T-cell (primary cell): ENCODE measurements around the gene SLC38A10. TPM values are rescaled to one million over a fixed set of nuclear protein-coding genes. Genes with fewer than 3 reads are reported as not detected.

Experiments used
- ATAC-seq, 4 experiments: fragments of 200-7000 bp in 3 of 4; fragments of 150-1000 bp in 1 of 4; cut with Tn5 transposase; replicated peaks in 1 of 4; 1 replicate in 3 of 4; 2 replicates in 1 of 4; pipeline ENCODE4 v1.10.0; 2021; ENCODE audit warnings: moderate library complexity in 3 of 4, mild to moderate bottlenecking in 2 of 4, moderate number of reproducible peaks in 1 of 4
- CTCF ChIA-PET, 2 donors: fragments of 300-600 bp; sonication (Branson Sonifier 250); formaldehyde crosslinking; loops; one replicate each; lab custom pipeline; 2022; ENCODE audit warnings: antibody characterized with exemption in 2 of 2; lab: Charles Lee
- POLR2A ChIA-PET, 2 donors: fragments of 300-600 bp; sonication (Branson Sonifier 250); formaldehyde crosslinking; loops; one replicate each; lab custom pipeline; 2022; ENCODE audit warnings: antibody characterized with exemption in 2 of 2; lab: Charles Lee
- DNase-seq, 35 experiments: peaks; one replicate each; pipeline versions ENCODE4 v3.0.0 to v3.0.0-alpha.2; 2013 to 2023
- H3K27ac ChIP-seq: one replicate; pipeline ENCODE4 v1.5.1; 2013; ENCODE audit warnings: low read length
- H3K27me3 ChIP-seq, 2 experiments: replicated peaks in 1 of 2; 1 replicate in 1 of 2; 2 replicates in 1 of 2; pipeline versions ENCODE4 v1.6.1 to v1.7.0; 2013; ENCODE audit warnings: low read length in 1 of 2, mixed read lengths in 1 of 2; ENCODE audit not compliant: control insufficient read depth in 2 of 2, insufficient read depth in 2 of 2; ENCODE audit errors: extremely low read depth in 1 of 2
- H3K36me3 ChIP-seq, 2 donors: 1 replicate in 1 of 2; 2 replicates in 1 of 2; pipeline versions ENCODE4 v1.6.1 to v1.7.0; 2013; ENCODE audit warnings: low read length in 1 of 2; ENCODE audit not compliant: control insufficient read depth in 2 of 2, insufficient read depth in 1 of 2; ENCODE audit errors: extremely low read depth in 1 of 2
- H3K4me1 ChIP-seq, 2 experiments: 1 replicate in 1 of 2; 2 replicates in 1 of 2; pipeline versions ENCODE4 v1.6.1 to v1.7.0; 2013; ENCODE audit warnings: low read length in 2 of 2, mixed read lengths in 1 of 2; ENCODE audit not compliant: insufficient read depth in 2 of 2, control insufficient read depth in 1 of 2; ENCODE audit errors: extremely low read depth in 1 of 2
- H3K4me3 ChIP-seq, 2 donors: 1 replicate in 1 of 2; 2 replicates in 1 of 2; pipeline versions ENCODE4 v1.5.1 to v1.7.0; 2013; ENCODE audit warnings: mild to moderate bottlenecking in 2 of 2, low read length in 1 of 2, moderate library complexity in 1 of 2; ENCODE audit not compliant: control insufficient read depth in 1 of 2; ENCODE audit errors: extremely low read depth in 1 of 2
- H3K9me3 ChIP-seq: 2 replicates; pipeline ENCODE4 v1.7.0; 2013
- H3K27ac Mint-ChIP-seq, 2 donors: one replicate each; pipeline ENCODE4 v1.8.0; 2020 to 2021; ENCODE audit warnings: mild to moderate bottlenecking in 2 of 2, mixed read lengths in 2 of 2
- H3K27me3 Mint-ChIP-seq, 2 donors: one replicate each; pipeline ENCODE4 v1.8.0; 2021 to 2022; ENCODE audit warnings: mixed read lengths in 2 of 2
- H3K36me3 Mint-ChIP-seq: one replicate; pipeline ENCODE4 v1.8.0; 2021; ENCODE audit warnings: mixed read lengths
- H3K4me1 Mint-ChIP-seq, 3 donors: one replicate each; pipeline ENCODE4 v1.8.0; 2020 to 2022; ENCODE audit warnings: mixed read lengths in 3 of 3, mild to moderate bottlenecking in 1 of 3
- H3K4me3 Mint-ChIP-seq, 3 donors: one replicate each; pipeline ENCODE4 v1.8.0; 2020 to 2022; ENCODE audit warnings: mild to moderate bottlenecking in 3 of 3, mixed read lengths in 3 of 3, moderate library complexity in 3 of 3
- H3K9me3 Mint-ChIP-seq, 3 donors: one replicate each; pipeline ENCODE4 v1.8.0; 2020 to 2022; ENCODE audit warnings: mixed read lengths in 3 of 3
- WGBS: methylation state at CpG from one replicate; pipeline ENCODE4 v1.1.5; 2013; ENCODE audit warnings: missing lambda C conversion rate; ENCODE audit not compliant: insufficient coverage; 5-methylcytosine and 5-hydroxymethylcytosine counted together
- total RNA-seq, 35 experiments: library from RNA in 6 of 35; stranded (reverse) in 6 of 35; fragments of 120-200 nt in 1 of 35; gene quantifications; one replicate each; pipeline versions ENCODE4 v1.2.1 to v1.2.4 and lab custom pipeline; 2013 to 2026

The SLC38A10 gene
- total RNA-seq, 5 donors from 2014 or later (not counting 1 experiment from before 2014, with no cell fraction given): 52.8 to 95.2 (median 82.3) TPM

GRCh38 chr17:81339191-81339533 is 44.1 kb upstream of the SLC38A10 start:
- H3K27ac Mint-ChIP-seq: peak overlapping the region in 1 of 2 donors; percentile 15
- POLR2A ChIA-PET: no interaction called here
- no peak overlapping the region for H3K4me3 Mint-ChIP-seq
- no peak for DNase-seq
- peaks cover 5 to 14% (median 13%) of the 10 kb centered on the region in 3 donors for H3K4me1 Mint-ChIP-seq
- Histone ChIP-seq H3K4me3 (no peak overlapping the region), H3K27me3 (peaks cover 5 to 96% of the 10 kb centered on the region in 2 experiments), H3K27ac (no peak overlapping the region), H3K36me3 (no peaks in the 10 kb centered on the region), H3K9me3 (no peaks in the 10 kb centered on the region), H3K4me1 (peaks cover 2 to 35% of the 10 kb centered on the region in 2 experiments)
- CTCF ChIA-PET: no interaction called here
- H3K36me3 Mint-ChIP-seq: no peaks in the 10 kb centered on the region
- ATAC-seq: no peak
- WGBS: no CpG with 5 or more reads among the region's 4 CpGs
- peaks cover 31 to 52% of the 10 kb centered on the region in 2 donors for H3K27me3 Mint-ChIP-seq
- H3K9me3 Mint-ChIP-seq: no peaks in the 10 kb centered on the region

GRCh38 chr17:81338274-81339190 is 43.4 kb upstream of the SLC38A10 start:
- Mint-ChIP-seq H3K27ac (no peak overlapping the region), H3K4me3 (no peak overlapping the region), H3K4me1 (peaks cover 2 to 10% (median 9%) of the 10 kb centered on the region in 3 donors), H3K27me3 (peaks cover 27 to 50% of the 10 kb centered on the region in 2 donors), H3K36me3 (no peaks in the 10 kb centered on the region), H3K9me3 (no peaks in the 10 kb centered on the region)
- H3K4me3 ChIP-seq: no peak overlapping the region
- WGBS: 89% methylated on average over 9 of the region's 17 CpGs
- POLR2A ChIA-PET: interaction anchor here in 1 of 2 donors (0.7 kb wide), 1 partner anchor 106 kb away, joined by 5 read pairs; no protein-coding TSS in a partner anchor
- CTCF ChIA-PET: no interaction called here
- peaks cover 2 to 28% of the 10 kb centered on the region in 2 experiments for H3K4me1 ChIP-seq
- H3K27me3 ChIP-seq: peaks cover 5 to 96% of the 10 kb centered on the region in 2 experiments
- H3K36me3 ChIP-seq: no peaks in the 10 kb centered on the region
- H3K9me3 ChIP-seq: no peaks in the 10 kb centered on the region
- DNase-seq (no peak), ATAC-seq (no peak)
- H3K27ac ChIP-seq: no peak overlapping the region

GRCh38 chr17:81337476-81337879 is 42.4 kb upstream of the SLC38A10 start:
- Mint-ChIP-seq H3K4me3 (no peak overlapping the region), H3K27me3 (peaks cover 30 to 51% of the 10 kb centered on the region in 2 donors), H3K27ac (no peak overlapping the region), H3K4me1 (peaks cover 0 to 4% (median 3%) of the 10 kb centered on the region in 3 donors), H3K36me3 (no peaks in the 10 kb centered on the region), H3K9me3 (no peaks in the 10 kb centered on the region)
- H3K4me3 ChIP-seq: no peak overlapping the region
- peaks cover 0 to 18% of the 10 kb centered on the region in 2 experiments for H3K4me1 ChIP-seq
- H3K36me3 ChIP-seq: no peaks in the 10 kb centered on the region
- CTCF ChIA-PET: no interaction called here
- no peaks in the 10 kb centered on the region for H3K9me3 ChIP-seq
- H3K27ac ChIP-seq: no peak overlapping the region
- 64% methylated on average over 10 of the region's 14 CpGs for WGBS
- DNase-seq: no peak
- POLR2A ChIA-PET: interaction anchor here in 1 of 2 donors (0.7 kb wide), 1 partner anchor 105 kb away, joined by 5 read pairs; no protein-coding TSS in a partner anchor
- H3K27me3 ChIP-seq: peaks cover 3 to 96% of the 10 kb centered on the region in 2 experiments
- ATAC-seq: no peak

- H3K4me3 Mint-ChIP-seq: no peak overlapping the region
- peaks cover 26 to 50% of the 10 kb centered on the region in 2 donors for H3K27me3 Mint-ChIP-seq
- ChIA-PET CTCF (no interaction called here), POLR2A (no interaction called here)
- DNase-seq (no peak), ATAC-seq (no peak)
- Histone ChIP-seq H3K4me1 (peaks cover 0 to 12% of the 10 kb centered on the region in 2 experiments), H3K9me3 (no peaks in the 10 kb centered on the region), H3K4me3 (no peak overlapping the region), H3K27me3 (peaks cover 0 to 96% of the 10 kb centered on the region in 2 experiments), H3K36me3 (no peaks in the 10 kb centered on the region), H3K27ac (no peak overlapping the region)
- no peaks in the 10 kb centered on the region for H3K9me3 Mint-ChIP-seq
- no peaks in the 10 kb centered on the region for H3K4me1 Mint-ChIP-seq
- no peaks in the 10 kb centered on the region for H3K36me3 Mint-ChIP-seq
- no peak overlapping the region for H3K27ac Mint-ChIP-seq
- WGBS: 74% methylated on average over 3 of the region's 8 CpGs
Measured at GRCh38 chr17:81336930-81337325, 41.8 kb upstream of the SLC38A10 start.

GRCh38 chr17:81336296-81336929 is 41.3 kb upstream of the SLC38A10 start:
- Histone ChIP-seq H3K4me1 (peaks cover 0 to 9% of the 10 kb centered on the region in 2 experiments), H3K4me3 (no peak overlapping the region), H3K9me3 (no peaks in the 10 kb centered on the region), H3K27me3 (peaks cover 0 to 97% of the 10 kb centered on the region in 2 experiments), H3K36me3 (no peaks in the 10 kb centered on the region), H3K27ac (no peak overlapping the region)
- Mint-ChIP-seq H3K27ac (no peak overlapping the region), H3K36me3 (no peaks in the 10 kb centered on the region), H3K9me3 (no peaks in the 10 kb centered on the region), H3K4me1 (no peaks in the 10 kb centered on the region), H3K4me3 (no peak overlapping the region), H3K27me3 (peaks cover 26 to 54% of the 10 kb centered on the region in 2 donors)
- DNase-seq (no peak), ATAC-seq (no peak)
- POLR2A ChIA-PET: no interaction called here
- WGBS: 92% methylated on average over 6 of the region's 7 CpGs
- CTCF ChIA-PET: no interaction called here

- Mint-ChIP-seq H3K27me3 (peaks cover 26 to 53% of the 10 kb centered on the region in 2 donors), H3K4me3 (no peak overlapping the region), H3K27ac (no peak overlapping the region), H3K9me3 (no peaks in the 10 kb centered on the region), H3K36me3 (no peaks in the 10 kb centered on the region), H3K4me1 (no peaks in the 10 kb centered on the region)
- ChIA-PET POLR2A (no interaction called here), CTCF (no interaction called here)
- 77% methylated on average over 5 of the region's 9 CpGs for WGBS
- H3K4me3 ChIP-seq: no peak overlapping the region
- no peak for DNase-seq
- H3K27me3 ChIP-seq: peaks cover 0 to 97% of the 10 kb centered on the region in 2 experiments
- peaks cover 0 to 3% of the 10 kb centered on the region in 2 experiments for H3K4me1 ChIP-seq
- no peaks in the 10 kb centered on the region for H3K9me3 ChIP-seq
- no peak overlapping the region for H3K27ac ChIP-seq
- no peaks in the 10 kb centered on the region for H3K36me3 ChIP-seq
- ATAC-seq: no peak
Measured at GRCh38 chr17:81335773-81336157, 40.7 kb upstream of the SLC38A10 start.
